ENCODE measurements around the gene PLXDC2.
"Not testable (repeated sequence)": the region's sequence is repeated elsewhere in the genome, so short reads cannot be mapped to it uniquely, and the experiment has no call there.

The PLXDC2 gene

DNA sequence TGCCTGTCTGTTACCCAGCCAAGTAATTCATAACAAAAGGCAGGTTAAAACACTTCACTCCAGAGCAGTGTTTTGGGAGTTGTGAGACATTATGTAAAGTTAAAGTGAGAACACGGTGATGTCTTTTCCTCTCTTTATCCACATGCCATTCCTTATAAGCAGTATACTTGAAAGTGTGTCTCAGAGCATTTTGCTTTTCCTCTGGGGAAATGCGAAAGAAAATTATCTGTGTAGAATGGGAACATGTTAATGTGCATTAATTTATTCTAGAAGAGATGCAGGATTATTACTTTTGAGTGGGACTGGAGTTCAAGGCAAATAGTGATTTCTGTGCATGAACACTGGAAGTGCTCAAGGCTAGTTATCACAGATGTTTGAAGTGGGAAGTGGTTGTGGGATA is 170.4 kb downstream of the PLXDC2 start:
- no peak for DNase-seq

DNA sequence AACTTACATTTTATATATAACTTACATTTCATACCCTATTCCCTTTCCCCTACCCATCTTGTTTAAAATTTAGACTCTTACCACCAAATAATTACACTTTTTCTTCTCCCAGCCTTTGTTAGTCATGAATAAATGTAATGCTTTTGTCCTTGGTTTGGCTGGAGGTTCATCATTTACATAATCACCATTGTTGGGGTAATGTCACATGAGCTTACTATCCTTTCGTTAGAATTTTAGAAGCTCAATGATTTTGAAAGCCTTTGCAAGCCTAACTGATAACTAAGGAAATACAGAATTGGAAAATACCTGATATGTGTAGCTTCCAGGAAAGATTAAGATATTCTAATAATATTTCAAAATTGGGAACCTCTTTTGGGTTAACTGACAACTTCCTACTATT is 171.7 kb downstream of the PLXDC2 start:
- DNase-seq, result no peak

DNA sequence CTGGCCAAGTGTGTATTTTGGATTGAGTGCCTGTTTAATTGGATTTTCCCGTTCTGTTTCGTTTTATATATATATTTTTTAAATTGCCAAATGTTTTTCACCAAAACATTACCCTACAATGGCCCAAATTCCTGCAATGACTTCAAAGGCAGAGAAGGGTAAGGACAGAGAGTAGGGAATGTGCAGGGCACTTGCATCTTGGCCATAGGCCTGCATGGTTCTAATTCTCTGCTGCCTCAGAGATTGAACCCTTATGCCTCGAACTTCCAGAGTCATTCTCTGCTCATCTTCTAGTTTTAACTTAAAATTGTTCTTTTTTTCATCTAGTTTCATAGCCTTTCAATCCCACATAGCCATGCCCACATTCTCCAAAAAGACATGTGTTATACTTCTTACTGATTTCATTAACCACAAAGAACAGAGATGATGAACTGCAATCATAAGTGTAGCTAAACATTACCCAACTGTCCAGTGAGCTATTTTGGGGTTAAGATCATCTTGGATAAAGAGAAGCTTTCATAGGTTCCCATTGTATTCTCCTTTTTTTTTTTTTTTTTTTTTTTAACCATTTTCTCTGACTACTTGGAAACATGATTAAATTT is 177.6 kb downstream of the PLXDC2 start:
- no peak for DNase-seq

DNA sequence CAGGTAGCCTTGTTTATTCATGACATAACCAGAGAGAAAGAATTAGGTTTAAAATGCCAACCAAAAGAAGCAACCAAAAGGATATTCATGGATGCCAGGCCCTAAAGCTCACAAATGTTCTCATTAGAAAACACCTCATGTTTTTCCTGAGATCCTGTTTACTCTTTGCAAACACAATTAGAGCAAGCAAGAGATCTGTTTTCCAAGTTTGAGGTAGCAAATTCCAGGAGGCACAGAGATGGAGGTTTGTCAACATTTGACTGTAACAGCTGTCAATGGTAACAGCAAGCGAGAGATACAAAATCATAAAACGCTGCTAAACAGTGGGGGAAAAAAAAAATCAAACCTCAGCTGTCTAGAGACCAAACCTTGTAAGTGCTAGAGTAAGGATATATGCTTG is 182.2 kb downstream of the PLXDC2 start:
- DNase-seq, result no peak

DNA sequence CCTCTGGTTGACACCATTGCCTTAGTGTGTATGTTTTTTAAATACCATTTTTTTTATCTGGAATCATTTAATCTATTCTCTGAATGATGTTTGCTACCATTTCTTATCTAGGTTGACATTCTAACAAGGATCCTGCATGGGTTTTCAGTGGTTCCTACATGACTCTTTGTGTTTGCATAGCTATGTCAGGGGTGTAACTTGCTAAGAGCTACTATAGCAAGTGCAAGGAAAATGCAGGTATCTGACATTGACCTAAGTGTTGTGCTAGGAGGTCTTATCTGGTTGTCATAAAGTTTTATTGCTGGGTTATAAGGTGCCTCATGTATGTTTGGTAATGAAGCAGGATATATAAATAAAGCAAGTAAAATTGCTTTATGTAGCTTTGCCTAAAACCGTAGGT is 183.2 kb downstream of the PLXDC2 start:
- no peak for DNase-seq

DNA sequence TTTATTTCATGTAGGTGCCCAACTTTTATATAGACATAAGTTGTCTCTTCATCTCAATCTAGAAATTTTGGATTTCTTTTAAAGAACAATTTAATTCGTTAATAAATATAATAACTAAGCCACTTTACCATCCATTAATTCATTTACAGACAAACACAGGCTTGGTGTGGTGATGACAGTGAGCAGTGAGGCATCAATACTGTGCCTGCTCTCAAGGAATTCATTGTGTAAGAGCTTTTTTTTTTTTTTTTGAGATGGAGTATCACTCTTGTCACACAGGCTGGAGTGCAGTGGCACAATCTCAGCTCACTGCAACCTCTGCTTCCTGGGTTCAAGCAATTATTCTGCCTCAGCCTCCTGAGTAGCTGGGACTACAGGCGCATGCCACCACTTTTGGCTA is 185.8 kb downstream of the PLXDC2 start:
- DNase-seq, result not testable (repeated sequence)

DNA sequence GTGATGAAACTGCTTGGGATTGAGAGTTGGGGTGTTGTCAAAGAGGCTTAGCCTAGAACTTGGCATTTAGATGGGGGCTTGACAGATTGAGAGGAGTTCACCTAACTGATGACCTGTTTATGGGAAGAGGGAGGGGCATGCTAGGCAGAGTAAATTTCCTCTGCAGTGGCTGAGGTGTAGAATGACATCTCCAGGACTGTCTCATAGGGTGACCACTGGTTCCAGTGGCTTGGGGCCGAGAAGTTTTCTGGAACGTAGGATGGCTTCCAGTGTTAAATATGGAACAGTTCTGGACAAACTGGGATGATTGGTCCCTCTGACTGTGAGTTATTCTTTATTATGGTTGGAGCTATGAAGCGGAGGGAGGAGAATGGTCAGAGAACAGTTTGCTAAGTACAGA is 186.4 kb downstream of the PLXDC2 start:
- no peak for DNase-seq

DNA sequence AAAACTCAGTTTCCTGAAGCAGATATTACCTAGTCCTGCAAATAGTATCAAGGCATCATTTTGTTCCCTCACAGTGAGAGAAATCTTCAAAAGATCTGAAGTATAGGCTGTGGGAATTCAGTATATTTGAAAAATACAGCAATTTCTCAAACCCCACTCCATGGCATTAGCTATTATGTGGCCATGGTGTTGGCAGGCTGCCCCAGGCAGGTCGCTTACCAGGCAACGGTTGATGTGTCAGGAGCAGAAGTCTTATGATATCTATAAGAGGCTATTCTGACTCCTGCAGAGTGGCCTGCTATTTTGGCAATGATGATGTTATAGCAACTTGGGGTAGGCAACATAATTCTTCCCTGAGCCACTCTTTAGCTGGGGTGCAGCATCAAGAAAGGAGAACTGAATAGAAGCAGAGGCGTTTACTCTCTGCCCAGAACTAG is 187.9 kb downstream of the PLXDC2 start:
- DNase-seq, result no peak

DNA sequence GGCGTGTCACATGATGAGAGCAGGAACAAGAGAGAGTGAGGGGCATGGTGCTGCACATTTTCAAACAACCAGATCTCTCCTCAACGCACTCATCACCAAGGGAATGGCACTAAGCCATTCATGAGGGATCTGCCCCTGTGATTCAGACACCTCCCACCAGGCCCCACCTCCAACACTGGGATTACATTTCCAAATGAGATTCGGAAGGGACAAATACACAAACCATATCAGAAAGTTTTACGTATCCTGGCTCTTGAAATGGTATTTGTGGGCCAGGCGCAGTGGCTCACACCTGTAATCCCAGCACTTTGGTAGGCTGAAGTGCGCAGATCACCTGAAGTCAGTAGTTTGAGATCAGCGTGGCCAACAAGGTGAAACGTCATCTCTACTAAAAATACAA is 189.4 kb downstream of the PLXDC2 start:
- no peak for DNase-seq

DNA sequence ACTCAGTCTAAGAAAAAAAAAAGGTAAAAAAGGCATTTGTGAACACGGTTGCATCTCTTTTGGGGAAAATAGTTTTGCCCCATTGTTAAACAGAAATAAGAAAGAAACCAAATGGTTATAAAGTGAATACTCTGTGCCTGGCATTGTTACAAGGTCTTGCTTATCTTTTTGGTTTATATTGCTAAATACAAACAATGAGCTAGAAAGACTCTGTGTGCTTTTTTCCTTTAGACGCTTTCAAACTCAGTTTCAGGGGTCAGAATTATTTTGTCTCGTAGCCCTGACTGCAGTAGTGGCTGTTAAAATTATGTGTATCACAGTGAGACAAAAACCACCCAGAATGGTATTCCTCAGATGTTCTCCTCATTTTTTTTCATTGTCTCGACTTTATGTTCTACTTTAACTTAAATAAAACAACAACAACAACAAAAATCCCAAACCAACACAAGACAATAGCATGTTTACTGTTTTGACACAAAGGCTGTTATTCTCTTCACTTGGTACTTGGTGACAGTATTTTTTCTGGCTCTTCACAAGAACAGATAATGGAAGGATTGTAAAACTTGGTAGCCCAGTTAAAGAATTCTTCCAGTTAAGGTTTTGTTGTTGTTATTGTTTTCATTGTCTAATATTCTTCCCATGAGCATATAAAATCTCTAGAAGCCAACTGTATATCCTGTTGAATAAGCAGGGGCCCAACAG is 190.1 kb downstream of the PLXDC2 start:
- no peak for DNase-seq

DNA sequence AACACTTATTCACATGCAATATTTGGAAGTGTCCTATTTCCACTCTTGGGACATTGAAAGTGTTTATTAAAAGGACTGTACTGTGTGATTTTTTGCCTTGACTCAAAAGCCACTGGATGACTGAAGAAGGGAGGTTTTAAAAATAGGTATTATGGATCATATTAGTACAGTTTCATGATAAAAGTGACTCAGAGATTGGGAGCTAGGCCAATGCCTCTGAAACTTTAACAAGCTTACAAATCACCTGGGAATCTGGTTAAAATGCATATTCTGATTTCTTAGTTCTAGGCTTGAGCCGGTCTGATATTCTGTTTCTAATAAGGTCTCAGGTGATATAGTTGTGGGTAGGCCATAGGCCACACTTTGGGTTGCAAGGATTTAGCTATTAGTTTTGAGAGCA is 191.2 kb downstream of the PLXDC2 start:
- DNase-seq, result no peak

DNA sequence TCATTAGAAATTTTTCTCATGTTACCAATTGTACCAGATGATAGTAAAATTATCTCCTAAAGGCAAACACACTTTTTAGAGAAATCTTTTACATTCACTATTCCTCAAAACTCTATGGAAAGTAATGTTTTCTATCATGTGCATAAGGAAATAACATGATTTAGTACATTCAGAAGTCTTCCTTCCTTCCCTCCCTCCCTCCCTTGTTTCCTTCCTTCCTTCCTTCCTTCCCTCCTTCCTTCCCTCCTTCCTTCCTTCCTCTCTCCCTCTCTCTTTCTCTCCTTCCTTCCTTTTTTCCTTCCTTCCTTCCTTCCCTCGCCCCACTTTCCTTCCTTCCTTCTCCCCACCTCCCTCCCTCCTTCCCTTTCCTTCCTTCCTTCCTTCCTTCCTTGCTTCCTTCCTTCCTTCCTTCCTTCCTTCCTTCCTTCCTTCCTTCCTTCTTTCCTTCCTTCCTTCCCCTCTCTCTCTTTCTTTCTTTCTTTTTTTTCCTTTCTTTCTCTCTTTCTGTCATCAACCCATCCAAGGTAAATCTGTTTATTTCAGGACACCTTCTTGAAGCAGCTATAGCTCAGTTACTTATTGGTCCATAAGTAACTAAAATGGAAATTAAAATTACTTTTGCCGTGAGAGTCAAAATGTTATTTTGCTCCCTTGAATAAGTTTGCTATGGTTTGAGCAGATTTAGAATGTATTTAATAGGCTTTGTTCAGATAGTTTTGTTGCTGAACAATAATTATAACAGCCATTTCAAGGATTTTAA is 197.9 kb downstream of the PLXDC2 start:
- DNase-seq, result no peak

DNA sequence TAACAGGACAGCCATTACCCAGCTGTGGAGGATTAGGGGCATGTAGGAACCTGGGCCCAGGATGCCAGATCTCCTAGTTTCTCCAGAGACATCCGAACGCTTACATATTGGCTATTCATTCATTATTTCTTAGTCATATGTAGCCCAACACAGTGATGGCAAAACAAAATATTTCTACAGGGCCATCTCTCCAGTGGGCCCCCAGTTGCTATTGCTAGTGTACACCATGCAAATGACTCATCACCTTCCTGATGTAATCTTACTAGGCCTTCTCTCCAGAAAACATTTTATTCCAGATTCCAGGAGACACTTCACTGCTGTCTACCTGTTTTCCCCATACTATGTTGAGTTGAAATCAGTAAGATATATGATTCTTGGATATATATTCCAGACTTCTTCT is 201.7 kb downstream of the PLXDC2 start:
- DNase-seq, result no peak

DNA sequence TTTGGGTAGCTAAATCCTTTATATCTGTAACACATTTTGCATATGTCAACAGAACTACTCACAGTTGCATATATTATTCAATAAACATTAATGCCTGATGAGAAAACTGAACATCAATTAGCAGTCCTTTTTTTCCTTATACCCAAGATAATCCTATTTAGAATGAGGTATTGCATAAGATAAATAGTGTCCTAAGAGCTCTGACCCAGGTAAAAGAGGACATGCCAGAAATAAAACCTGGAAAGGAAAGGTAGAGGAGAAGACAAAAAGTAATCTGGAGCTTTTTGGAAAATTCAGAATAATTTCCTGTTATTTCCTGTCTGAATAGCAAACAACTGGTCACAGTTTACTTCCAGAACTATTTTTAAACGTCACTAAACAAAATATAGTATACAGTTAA is 204.4 kb downstream of the PLXDC2 start:
- no peak for DNase-seq

DNA sequence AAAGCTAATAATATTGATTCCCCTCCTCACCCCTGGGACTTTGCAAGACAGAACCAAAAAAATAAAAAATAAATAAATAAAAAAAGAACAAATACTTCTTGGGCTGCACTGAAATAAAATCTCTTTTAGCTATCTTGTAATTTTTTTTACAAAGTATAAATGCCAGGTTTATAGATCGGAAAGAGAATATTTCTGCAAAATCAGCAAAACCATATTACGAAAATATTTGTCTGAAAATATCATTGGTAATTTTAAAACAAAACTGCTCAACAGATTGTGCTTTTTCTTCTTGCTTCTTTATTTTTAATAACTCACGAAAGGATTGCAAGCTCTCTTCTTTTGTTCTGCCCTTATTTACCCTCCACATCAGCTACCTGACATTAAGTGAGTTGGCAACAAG is 213.3 kb downstream of the PLXDC2 start:
- DNase-seq, result no peak

DNA sequence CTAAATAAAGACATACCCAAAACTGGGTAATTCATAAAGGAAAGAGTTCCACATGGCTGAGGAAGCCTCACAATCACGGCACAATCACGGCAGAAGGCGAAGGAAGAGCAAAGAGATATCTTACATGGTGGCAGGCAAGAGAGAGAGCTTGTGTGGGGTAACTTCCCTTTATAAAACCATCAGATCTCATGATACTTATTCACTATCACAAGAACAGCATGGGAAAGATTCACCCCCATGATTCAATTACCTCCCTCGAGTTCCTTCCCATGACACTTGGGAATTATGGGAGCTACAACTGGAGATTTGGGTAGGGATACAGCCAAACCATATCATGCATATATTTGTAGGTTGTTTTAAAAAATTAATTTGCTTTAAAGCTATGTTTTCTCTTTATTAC is 217.2 kb downstream of the PLXDC2 start:
- no peak for DNase-seq

DNA sequence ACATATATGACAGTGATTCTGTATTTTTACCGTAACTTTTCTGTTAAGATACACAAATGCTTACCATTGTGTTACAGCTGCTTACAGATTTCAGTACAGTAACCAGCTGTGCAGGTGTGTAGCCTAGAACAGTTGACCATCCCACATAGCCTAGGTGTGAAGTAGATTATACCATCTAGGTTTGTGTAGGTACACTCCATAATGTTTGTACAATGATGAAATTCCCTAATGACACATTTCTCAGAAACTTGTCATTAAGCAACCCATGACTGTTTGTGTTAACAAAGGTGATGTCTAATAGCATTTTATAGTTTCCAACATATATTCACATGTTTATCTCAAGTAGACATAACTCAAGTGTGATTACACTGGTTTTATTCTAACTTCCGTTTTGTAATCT is 218.5 kb downstream of the PLXDC2 start:
- no peak for DNase-seq

DNA sequence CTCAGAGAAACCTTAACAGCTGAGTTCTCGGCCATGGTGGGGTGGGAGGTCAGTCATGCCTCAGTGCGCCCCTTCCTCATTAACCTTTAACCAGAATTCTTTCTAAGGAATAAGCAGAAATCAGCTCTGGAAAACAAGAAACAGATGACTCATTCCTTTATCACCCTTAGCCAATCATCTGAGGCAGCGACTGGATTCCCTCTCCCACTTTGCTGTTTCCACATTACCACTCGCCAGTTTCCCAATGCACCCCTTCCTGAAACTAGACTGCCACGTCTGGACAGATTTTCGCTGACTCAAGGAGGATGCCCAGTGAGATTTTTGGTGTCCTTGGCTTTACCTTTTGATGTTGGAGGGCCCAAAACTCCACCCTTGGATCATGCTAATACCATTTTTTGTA is 223.8 kb downstream of the PLXDC2 start:
- no peak for DNase-seq

DNA sequence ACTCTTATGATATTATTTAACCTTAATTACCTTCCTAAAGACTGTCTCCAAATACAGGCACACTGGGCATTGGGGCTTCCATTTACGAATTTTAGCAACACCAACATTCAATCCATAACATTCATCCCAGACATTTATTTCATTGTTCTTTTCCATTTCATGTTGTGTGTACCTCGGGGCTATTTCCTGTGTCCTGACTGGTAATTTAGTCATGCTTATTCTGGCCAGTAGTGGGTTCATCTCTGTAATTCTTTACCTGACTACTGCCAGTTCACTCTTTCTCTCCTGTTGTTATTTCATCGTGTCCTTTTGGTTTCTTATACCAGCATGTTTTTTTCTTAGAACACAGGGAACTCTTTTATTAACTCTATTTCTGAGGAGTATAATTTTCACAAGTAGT is 225.7 kb downstream of the PLXDC2 start:
- DNase-seq, result no peak

DNA sequence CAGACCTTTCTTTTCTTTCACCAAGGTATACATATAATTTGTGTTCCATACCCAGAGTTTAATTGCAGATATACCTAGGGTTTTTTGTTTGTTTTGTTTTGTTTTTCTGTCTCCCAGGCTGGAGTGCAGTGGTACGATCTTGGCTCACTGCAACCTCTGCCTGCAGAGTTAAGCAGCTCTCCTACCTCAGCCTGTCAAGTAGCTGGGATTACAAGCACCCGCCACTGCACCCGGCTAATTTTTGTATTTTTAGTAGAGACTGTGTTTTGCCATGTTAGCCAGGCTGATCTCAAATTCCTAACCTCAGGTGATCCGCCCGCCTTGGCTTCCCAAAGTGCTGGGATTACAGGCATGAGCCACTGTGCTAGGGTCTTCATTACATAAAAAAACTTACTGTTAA is 228.9 kb downstream of the PLXDC2 start:
- not testable (repeated sequence) for DNase-seq

DNA sequence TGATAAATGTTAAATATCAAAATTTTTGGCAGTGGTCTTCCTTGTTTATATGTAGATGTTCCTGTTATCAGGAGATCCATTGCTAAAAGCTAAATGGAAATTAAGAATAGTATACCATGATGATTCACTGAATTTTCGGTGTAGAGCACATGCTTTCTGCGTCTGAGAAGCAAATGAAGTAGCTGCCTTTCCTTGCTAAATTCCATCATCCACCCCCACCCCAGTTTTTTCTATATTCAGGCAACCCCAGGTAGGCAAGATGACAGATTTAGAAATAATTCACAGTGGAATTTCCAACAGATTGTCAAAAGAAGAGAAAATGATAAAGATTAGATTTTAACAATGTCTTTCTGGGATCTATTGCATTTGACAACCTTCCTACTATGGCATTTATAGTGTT is 231.9 kb downstream of the PLXDC2 start:
- DNase-seq, result no peak

DNA sequence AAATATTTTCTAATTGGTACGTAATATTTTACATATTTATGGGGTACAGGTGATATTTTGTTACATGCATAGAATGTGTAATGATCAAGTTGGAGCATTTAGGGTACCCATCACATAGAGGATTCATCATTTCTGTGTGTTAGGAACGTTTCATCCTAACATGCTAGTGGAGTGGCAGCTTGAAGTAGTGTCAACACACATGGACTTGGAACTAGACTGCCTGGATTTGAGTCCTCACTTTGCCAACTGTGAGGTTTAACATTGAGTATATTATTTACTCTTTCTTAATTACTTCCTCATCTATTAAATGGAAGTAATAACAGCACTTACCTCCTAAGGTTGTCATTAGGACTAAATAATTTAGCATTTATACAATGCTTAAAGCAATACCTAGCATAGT is 241.9 kb downstream of the PLXDC2 start:
- no peak for DNase-seq

DNA sequence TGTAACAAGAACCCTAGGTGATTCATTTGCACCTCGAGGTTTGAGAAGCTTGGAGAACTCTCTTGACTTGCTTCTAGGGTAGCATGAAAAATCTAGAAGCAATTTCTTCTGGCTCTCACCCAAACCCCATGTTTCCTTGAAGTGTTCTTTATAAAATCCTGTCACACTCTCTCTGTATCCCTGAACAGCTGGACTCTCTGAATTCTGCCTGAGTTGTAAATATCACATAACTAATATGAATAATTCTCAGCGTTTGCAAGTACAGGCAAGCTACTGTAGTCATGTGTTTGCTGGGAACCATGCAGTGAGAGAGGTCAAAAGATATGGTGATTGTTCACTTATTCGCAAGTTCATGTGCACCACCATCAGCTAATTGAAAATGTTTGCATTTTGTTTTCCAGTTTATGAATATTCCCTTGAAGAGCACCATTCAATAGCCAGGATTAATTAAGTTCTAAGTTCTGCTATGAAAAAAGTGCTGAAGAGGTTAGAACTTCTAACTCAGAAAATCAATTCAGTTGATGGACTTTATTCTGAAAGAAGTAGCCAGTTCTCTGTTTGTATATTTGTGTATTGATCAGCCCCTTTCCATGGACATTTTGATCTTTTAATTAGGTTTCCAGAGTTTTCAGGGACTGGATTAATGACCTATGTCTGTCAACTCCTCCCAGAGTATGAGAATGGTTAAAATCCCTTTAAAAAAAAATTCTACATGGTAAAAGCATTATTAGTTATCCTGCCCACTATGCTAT is 243.0 kb downstream of the PLXDC2 start:
- DNase-seq, result no peak

DNA sequence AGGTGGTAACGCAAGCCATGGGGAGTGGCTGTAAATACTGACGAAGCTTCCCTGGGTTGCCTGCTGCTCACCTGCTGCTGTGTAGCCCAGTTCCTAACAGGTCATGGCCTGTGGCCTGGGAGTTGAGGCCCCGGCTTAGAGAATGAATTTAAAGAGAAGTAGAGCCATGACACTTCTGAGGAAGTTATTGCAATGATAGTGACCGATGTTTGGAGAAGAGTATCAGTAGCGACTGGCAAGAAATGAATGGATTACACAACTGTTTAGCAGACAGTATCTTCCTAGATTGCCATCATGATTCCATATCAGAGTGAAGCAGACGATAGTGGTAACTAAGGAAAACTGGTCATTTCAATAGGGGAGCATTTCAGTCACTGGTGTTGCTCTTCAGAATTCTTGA is 249.6 kb downstream of the PLXDC2 start:
- DNase-seq, result no peak

All from NCI-H1694 (cell line).